Astrocyte of the hippocampus (primary cell): ENCODE measurements around the gene TBC1D2B.
"Not testable (repeated sequence)": the region's sequence is repeated elsewhere in the genome, so short reads cannot be mapped to it uniquely, and the experiment has no call there.

Experiments used
- DNase-seq: peaks from one replicate; pipeline ENCODE4 v3.0.0; 2011; ENCODE audit warnings: low read depth, low spot score

The TBC1D2B gene

GRCh38 chr15:77988347-77989295 is 88.9 kb downstream of the TBC1D2B start:
- no peak for DNase-seq

GRCh38 chr15:77987765-77988136 is 89.8 kb downstream of the TBC1D2B start:
- not testable (repeated sequence) for DNase-seq

GRCh38 chr15:77986891-77987764 is 90.4 kb downstream of the TBC1D2B start:
- DNase-seq, result peak; percentile 51

GRCh38 chr15:77985931-77986480 is 91.5 kb downstream of the TBC1D2B start:
- DNase-seq, result no peak

GRCh38 chr15:77985031-77985930 is 92.2 kb downstream of the TBC1D2B start:
- DNase-seq, result no peak

GRCh38 chr15:77984446-77984861 is 93.1 kb downstream of the TBC1D2B start:
- DNase-seq, result no peak

- no peak for DNase-seq
These were observed 93.6 kb downstream of the TBC1D2B start for GRCh38 chr15:77983708-77984445.

- no peak for DNase-seq
These were observed 94.3 kb downstream of the TBC1D2B start for GRCh38 chr15:77983091-77983707.

- DNase-seq, result no peak
These were observed 95.4 kb downstream of the TBC1D2B start for GRCh38 chr15:77982127-77982490.

GRCh38 chr15:77981281-77982126 is 96.0 kb downstream of the TBC1D2B start:
- no peak for DNase-seq

- DNase-seq, result not testable (repeated sequence)
These were observed 96.8 kb downstream of the TBC1D2B start for GRCh38 chr15:77980674-77981073.

GRCh38 chr15:77980098-77980497 is 97.4 kb downstream of the TBC1D2B start:
- no peak for DNase-seq

- not testable (repeated sequence) for DNase-seq
These were observed 98.4 kb downstream of the TBC1D2B start for GRCh38 chr15:77979157-77979556.

- DNase-seq, result not testable (repeated sequence)
These were observed 98.8 kb downstream of the TBC1D2B start for GRCh38 chr15:77978759-77979145.

GRCh38 chr15:77977903-77978758 is 99.4 kb downstream of the TBC1D2B start:
- not testable (repeated sequence) for DNase-seq

- DNase-seq, result not testable (repeated sequence)
These were observed 100.6 kb downstream of the TBC1D2B start for GRCh38 chr15:77976760-77977525.

- DNase-seq, result not testable (repeated sequence)
These were observed 101.4 kb downstream of the TBC1D2B start for GRCh38 chr15:77976095-77976450.
